Activated naive CD4-positive, alpha-beta T cell (primary cell): ENCODE results near the gene ANKRD13A.

Experiments
- DNase-seq, 4 experiments: peaks; one replicate each; lab custom pipeline; 2025; lab: John Stamatoyannopoulos, UW

Gene ANKRD13A

GRCh38 chr12:109998904-109999648 is at the start of gene ANKRD13A:
Gene ANKRD13A, plus strand, starts transcription at chr12:109999430. Its CDS starts 259 bp downstream, at chr12:109999689.
- peak; percentile 64 to 76 (median 72) for DNase-seq

GRCh38 chr12:109950625-109951024 is 48.6 kb upstream of the ANKRD13A start:
- no peak for DNase-seq

- DNase-seq: no peak
These were observed 48.1 kb upstream of the ANKRD13A start for GRCh38 chr12:109951136-109951535.

GRCh38 chr12:109951751-109952150 is 47.5 kb upstream of the ANKRD13A start:
- DNase-seq: no peak

- no peak for DNase-seq
These were observed 46.9 kb upstream of the ANKRD13A start for GRCh38 chr12:109952160-109952858.

- DNase-seq: no peak
These were observed 46.4 kb upstream of the ANKRD13A start for GRCh38 chr12:109952873-109953272.

- no peak for DNase-seq
These were observed 45.6 kb upstream of the ANKRD13A start for GRCh38 chr12:109953656-109954055.

- no peak for DNase-seq
These were observed 40.9 kb upstream of the ANKRD13A start for GRCh38 chr12:109958374-109958773.

- no peak for DNase-seq
These were observed 39.7 kb upstream of the ANKRD13A start for GRCh38 chr12:109959411-109960093.

- no peak for DNase-seq
These were observed 38.0 kb upstream of the ANKRD13A start for GRCh38 chr12:109961201-109961600.

- DNase-seq: no peak
These were observed 37.6 kb upstream of the ANKRD13A start for GRCh38 chr12:109961612-109962011.

GRCh38 chr12:109962398-109962797 is 36.8 kb upstream of the ANKRD13A start:
- no peak for DNase-seq

GRCh38 chr12:109963330-109963729 is 35.9 kb upstream of the ANKRD13A start:
- no peak for DNase-seq

GRCh38 chr12:109963743-109964429 is 35.3 kb upstream of the ANKRD13A start:
- DNase-seq: no peak

- DNase-seq: no peak
These were observed 32.7 kb upstream of the ANKRD13A start for GRCh38 chr12:109966546-109966945.

- DNase-seq: no peak
These were observed 31.7 kb upstream of the ANKRD13A start for GRCh38 chr12:109967383-109968031.

- no peak for DNase-seq
These were observed 31.2 kb upstream of the ANKRD13A start for GRCh38 chr12:109968032-109968420.

- DNase-seq: no peak
These were observed 30.4 kb upstream of the ANKRD13A start for GRCh38 chr12:109968801-109969200.

GRCh38 chr12:109972821-109973220 is 26.4 kb upstream of the ANKRD13A start:
- DNase-seq: no peak

GRCh38 chr12:109981311-109981710 is 17.9 kb upstream of the ANKRD13A start:
- peak in 1 of 4 experiments; percentile 7 for DNase-seq

GRCh38 chr12:109982210-109982609 is 17.0 kb upstream of the ANKRD13A start:
- DNase-seq: no peak
